ENCODE measurements around the gene ZCCHC9.

Gene ZCCHC9

DNA sequence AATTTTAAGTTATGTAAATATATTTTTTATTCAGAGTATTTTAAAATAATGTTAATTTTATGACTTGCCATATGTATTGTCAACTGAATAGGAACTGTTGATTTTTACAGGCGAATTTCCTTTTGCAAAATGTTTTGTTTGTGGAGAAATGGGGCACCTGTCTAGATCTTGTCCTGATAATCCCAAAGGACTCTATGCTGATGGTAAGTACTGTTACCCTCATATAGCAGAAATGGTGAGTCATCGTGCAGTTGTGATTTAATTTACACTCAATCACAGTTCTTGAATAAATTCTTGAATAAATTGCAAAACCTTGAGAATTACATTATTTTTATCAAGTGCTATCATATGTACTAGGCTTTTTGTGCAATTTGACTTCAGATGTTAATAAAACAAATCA is 7.4 kb downstream of the ZCCHC9 start:
- H3K27me3 ChIP-seq (ENCODE audit: control insufficient read depth, insufficient read depth, low read length) = no peaks in the 10 kb centered on the region
- H3K4me2 ChIP-seq (ENCODE audit: low read length) = no peak overlapping the region
- H3K36me3 ChIP-seq (ENCODE audit: insufficient read depth, low read length) = peaks cover 43% of the 10 kb centered on the region
- no peak overlapping the region for H3K9ac ChIP-seq (ENCODE audit: low read depth, low read length)
- H3K9me3 ChIP-seq (replicated peaks; ENCODE audit: low read length) = no peaks in the 10 kb centered on the region
- H3K4me3 ChIP-seq (ENCODE audit: low read length) = no peak overlapping the region
- H3K4me1 ChIP-seq (ENCODE audit: control insufficient read depth, insufficient read depth, low read length) = peaks cover 5% of the 10 kb centered on the region

DNA sequence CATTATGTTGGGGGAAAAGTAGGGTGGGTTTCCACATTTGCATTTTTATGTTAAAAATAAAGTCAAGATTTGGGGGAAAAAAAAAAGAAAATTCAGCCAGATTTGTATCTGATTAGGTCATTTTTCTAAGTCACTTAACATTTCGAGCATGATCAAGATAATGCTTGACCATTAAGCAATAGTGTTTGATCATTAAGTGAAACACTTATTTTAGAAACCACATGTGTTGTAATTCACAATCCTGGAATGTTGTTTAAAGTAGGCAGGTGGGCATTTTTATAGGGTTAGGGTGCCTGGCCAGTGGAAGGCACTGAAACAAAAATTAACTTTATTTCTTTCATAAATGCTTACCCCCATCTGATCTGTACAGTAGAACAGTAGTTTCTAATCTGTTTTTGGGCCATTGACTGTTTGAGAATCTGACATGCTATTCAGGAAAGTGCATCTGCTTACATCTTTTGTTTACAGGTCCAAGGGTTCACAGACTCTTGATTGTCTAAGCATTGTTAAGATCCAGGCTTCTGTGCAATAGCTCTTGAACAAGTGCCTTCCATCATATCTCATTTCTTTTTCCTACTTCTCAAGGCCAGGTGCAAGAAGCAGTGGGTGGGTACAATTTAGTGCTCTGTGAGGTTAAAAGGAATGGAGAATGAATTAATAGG is 9.1 kb downstream of the ZCCHC9 start:
- H3K9me3 ChIP-seq (replicated peaks; ENCODE audit: low read length) = no peaks in the 10 kb centered on the region
- H3K4me2 ChIP-seq (ENCODE audit: low read length) = no peak overlapping the region
- no peak overlapping the region for H3K4me3 ChIP-seq (ENCODE audit: low read length)
- H3K9ac ChIP-seq (ENCODE audit: low read depth, low read length) = no peak overlapping the region
- no peaks in the 10 kb centered on the region for H3K27me3 ChIP-seq (ENCODE audit: control insufficient read depth, insufficient read depth, low read length)
- H3K36me3 ChIP-seq (ENCODE audit: insufficient read depth, low read length) = peaks cover 40% of the 10 kb centered on the region
- H3K4me1 ChIP-seq (ENCODE audit: control insufficient read depth, insufficient read depth, low read length) = peaks cover 8% of the 10 kb centered on the region

DNA sequence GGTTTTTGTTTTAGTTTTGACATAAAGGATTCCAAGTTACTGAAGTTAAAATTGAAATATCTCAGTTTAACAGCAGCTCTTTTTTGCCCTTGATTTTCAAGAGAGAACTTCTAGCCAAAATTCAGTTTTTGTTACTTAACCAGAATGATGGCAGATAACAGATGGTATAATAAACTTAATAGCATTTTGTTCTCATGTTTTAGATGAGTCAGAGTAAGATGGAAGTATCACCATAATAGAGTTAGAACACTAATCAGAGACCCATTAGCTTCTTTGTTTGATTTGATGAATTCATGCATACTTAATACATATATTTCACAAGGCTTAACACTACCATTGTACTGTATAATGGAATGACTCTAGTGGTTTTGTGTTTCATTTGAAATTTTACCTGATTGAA is 11.9 kb downstream of the ZCCHC9 start:
- no peaks in the 10 kb centered on the region for H3K27me3 ChIP-seq (ENCODE audit: control insufficient read depth, insufficient read depth, low read length)
- no peak overlapping the region for H3K9ac ChIP-seq (ENCODE audit: low read depth, low read length)
- H3K4me3 ChIP-seq (ENCODE audit: low read length) = no peak overlapping the region
- H3K4me2 ChIP-seq (ENCODE audit: low read length) = no peak overlapping the region
- H3K9me3 ChIP-seq (replicated peaks; ENCODE audit: low read length) = no peaks in the 10 kb centered on the region
- peaks cover 35% of the 10 kb centered on the region for H3K36me3 ChIP-seq (ENCODE audit: insufficient read depth, low read length)
- peaks cover 9% of the 10 kb centered on the region for H3K4me1 ChIP-seq (ENCODE audit: control insufficient read depth, insufficient read depth, low read length)

DNA sequence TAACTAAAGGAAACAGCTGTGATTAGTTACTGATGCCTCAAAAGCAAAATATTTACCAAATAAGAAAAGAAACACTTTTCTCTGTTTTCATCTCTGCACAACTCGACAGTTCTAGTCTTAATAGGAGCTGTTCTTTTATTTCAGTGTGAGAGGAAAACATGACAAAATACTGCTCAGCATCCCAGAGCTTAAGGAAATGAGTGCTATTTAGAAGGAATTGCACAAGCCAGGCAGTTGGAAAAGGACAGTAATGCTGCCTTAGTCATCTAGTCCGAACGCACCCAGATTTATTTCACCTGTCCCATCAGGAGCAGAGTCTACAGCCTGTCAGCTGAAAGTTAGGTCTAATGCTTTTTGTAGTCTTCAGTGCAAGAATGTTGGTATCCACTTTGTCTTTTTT is 12.3 kb downstream of the ZCCHC9 start:
- H3K9me3 ChIP-seq (replicated peaks; ENCODE audit: low read length) = no peaks in the 10 kb centered on the region
- no peak overlapping the region for H3K4me3 ChIP-seq (ENCODE audit: low read length)
- peaks cover 32% of the 10 kb centered on the region for H3K36me3 ChIP-seq (ENCODE audit: insufficient read depth, low read length)
- peaks cover 9% of the 10 kb centered on the region for H3K4me1 ChIP-seq (ENCODE audit: control insufficient read depth, insufficient read depth, low read length)
- H3K9ac ChIP-seq (ENCODE audit: low read depth, low read length) = no peak overlapping the region
- no peak overlapping the region for H3K4me2 ChIP-seq (ENCODE audit: low read length)
- no peaks in the 10 kb centered on the region for H3K27me3 ChIP-seq (ENCODE audit: control insufficient read depth, insufficient read depth, low read length)

DNA sequence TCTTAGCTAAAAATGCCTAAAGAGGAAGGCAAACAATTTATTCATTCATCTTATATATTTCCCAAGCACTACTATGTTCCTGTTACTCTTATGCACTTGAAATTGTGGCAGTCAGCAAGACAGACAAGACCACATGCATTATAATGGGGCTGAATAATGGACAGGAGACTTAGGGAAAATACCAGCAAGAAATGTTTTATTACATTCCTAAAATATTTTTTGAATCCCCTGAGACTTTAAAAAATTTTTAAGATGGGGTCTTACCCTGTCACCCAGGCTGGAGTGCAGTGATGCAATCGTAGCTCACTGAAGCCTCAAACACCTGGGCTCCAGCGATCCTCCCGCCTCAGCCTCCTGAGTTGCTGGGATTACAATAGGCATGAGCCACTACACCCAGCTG is 13.2 kb downstream of the ZCCHC9 start:
- peaks cover 32% of the 10 kb centered on the region for H3K36me3 ChIP-seq (ENCODE audit: insufficient read depth, low read length)
- H3K27me3 ChIP-seq (ENCODE audit: control insufficient read depth, insufficient read depth, low read length) = no peaks in the 10 kb centered on the region
- no peaks in the 10 kb centered on the region for H3K9me3 ChIP-seq (replicated peaks; ENCODE audit: low read length)
- no peak overlapping the region for H3K4me2 ChIP-seq (ENCODE audit: low read length)
- no peak overlapping the region for H3K4me3 ChIP-seq (ENCODE audit: low read length)
- no peak overlapping the region for H3K9ac ChIP-seq (ENCODE audit: low read depth, low read length)
- peaks cover 9% of the 10 kb centered on the region for H3K4me1 ChIP-seq (ENCODE audit: control insufficient read depth, insufficient read depth, low read length)

DNA sequence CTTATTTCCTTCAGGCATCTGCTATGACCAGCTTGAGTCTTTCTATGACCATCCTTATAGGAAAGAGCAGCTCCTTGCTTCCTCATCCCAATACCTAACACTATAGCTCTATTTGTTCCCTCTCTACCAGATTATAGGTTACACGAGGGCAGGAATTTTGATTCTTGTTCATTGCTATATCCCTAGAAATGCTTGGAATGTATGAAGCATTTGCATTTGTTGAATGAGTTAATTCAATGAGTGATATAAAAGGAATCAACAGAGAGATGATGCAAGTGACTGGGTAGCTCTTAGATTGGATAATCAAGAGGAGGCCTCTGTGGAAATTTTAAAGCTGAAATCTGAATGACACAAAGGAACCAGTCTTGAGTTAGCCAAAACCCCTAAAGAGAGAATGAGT is 13.9 kb downstream of the ZCCHC9 start:
- no peaks in the 10 kb centered on the region for H3K9me3 ChIP-seq (replicated peaks; ENCODE audit: low read length)
- peaks cover 9% of the 10 kb centered on the region for H3K4me1 ChIP-seq (ENCODE audit: control insufficient read depth, insufficient read depth, low read length)
- H3K36me3 ChIP-seq (ENCODE audit: insufficient read depth, low read length) = peaks cover 32% of the 10 kb centered on the region
- H3K9ac ChIP-seq (ENCODE audit: low read depth, low read length) = no peak overlapping the region
- no peak overlapping the region for H3K4me2 ChIP-seq (ENCODE audit: low read length)
- H3K4me3 ChIP-seq (ENCODE audit: low read length) = no peak overlapping the region
- H3K27me3 ChIP-seq (ENCODE audit: control insufficient read depth, insufficient read depth, low read length) = no peaks in the 10 kb centered on the region

DNA sequence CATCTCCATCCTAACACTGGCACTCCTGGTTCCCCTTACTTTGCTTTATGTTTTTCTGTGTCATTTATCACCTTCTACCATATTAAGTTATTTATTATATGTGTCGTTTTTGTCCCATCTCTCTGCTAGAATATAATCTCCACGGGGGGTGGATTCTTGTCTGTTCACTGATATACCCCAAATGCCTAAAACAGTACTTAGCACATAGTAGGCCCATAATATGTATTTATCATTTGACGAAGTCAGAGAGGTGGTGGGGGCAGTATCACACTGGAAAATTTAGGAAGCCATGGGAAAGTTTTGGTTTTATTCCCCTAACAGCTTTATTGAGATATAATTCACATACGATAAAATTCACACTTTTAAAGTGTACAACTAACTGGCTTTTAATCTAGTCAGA is 14.4 kb downstream of the ZCCHC9 start:
- no peak overlapping the region for H3K4me2 ChIP-seq (ENCODE audit: low read length)
- H3K36me3 ChIP-seq (ENCODE audit: insufficient read depth, low read length) = peaks cover 28% of the 10 kb centered on the region
- H3K4me3 ChIP-seq (ENCODE audit: low read length) = no peak overlapping the region
- H3K9ac ChIP-seq (ENCODE audit: low read depth, low read length) = no peak overlapping the region
- no peaks in the 10 kb centered on the region for H3K9me3 ChIP-seq (replicated peaks; ENCODE audit: low read length)
- H3K27me3 ChIP-seq (ENCODE audit: control insufficient read depth, insufficient read depth, low read length) = no peaks in the 10 kb centered on the region
- peaks cover 9% of the 10 kb centered on the region for H3K4me1 ChIP-seq (ENCODE audit: control insufficient read depth, insufficient read depth, low read length)

DNA sequence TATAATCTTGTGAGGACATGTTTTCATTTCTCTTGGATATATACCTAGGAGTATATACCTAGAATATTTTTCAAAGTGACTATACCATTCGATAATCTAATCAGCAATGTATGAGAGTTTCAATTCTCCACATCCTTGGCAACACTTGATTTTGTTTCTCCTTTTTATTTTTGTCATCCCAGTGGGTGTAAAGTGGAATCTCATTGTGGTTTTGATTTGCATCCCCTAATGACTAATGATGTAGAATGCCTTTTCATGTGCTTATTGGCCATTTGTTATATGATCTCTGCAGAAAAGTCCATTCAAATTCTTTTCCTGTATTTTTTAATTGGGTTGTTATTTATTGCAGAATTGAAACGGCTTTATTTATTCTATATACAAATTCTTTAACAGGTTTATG is 15.2 kb downstream of the ZCCHC9 start:
- Histone ChIP-seq H3K27me3 (ENCODE audit: control insufficient read depth, insufficient read depth, low read length) (no peaks in the 10 kb centered on the region), H3K4me3 (ENCODE audit: low read length) (no peak overlapping the region), H3K36me3 (ENCODE audit: insufficient read depth, low read length) (peaks cover 24% of the 10 kb centered on the region), H3K9ac (ENCODE audit: low read depth, low read length) (no peak overlapping the region), H3K4me1 (ENCODE audit: control insufficient read depth, insufficient read depth, low read length) (peaks cover 9% of the 10 kb centered on the region), H3K4me2 (ENCODE audit: low read length) (no peak overlapping the region), H3K9me3 (replicated peaks; ENCODE audit: low read length) (no peaks in the 10 kb centered on the region)

DNA sequence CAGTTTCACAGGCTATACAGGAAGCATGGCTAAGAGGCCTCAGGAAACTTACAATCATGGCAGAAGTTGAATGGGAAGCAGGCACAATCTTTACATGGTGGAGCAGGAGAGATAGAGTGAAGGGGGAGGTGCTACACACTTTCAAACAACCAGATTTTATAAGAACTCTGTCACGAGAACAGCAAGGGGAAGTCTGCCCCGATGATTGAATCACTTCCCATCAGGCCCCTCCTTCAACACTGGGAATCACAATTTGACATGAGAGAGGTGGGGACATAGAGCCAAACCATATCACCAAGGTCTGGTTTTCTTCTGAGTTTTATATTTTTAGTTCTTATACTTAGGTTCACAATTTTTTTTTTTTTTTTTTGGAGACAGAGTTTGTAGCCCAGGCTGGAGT is 16.1 kb downstream of the ZCCHC9 start:
- no peaks in the 10 kb centered on the region for H3K9me3 ChIP-seq (replicated peaks; ENCODE audit: low read length)
- peaks cover 9% of the 10 kb centered on the region for H3K4me1 ChIP-seq (ENCODE audit: control insufficient read depth, insufficient read depth, low read length)
- no peak overlapping the region for H3K9ac ChIP-seq (ENCODE audit: low read depth, low read length)
- H3K4me2 ChIP-seq (ENCODE audit: low read length) = no peak overlapping the region
- no peak overlapping the region for H3K4me3 ChIP-seq (ENCODE audit: low read length)
- no peaks in the 10 kb centered on the region for H3K27me3 ChIP-seq (ENCODE audit: control insufficient read depth, insufficient read depth, low read length)
- peaks cover 17% of the 10 kb centered on the region for H3K36me3 ChIP-seq (ENCODE audit: insufficient read depth, low read length)

DNA sequence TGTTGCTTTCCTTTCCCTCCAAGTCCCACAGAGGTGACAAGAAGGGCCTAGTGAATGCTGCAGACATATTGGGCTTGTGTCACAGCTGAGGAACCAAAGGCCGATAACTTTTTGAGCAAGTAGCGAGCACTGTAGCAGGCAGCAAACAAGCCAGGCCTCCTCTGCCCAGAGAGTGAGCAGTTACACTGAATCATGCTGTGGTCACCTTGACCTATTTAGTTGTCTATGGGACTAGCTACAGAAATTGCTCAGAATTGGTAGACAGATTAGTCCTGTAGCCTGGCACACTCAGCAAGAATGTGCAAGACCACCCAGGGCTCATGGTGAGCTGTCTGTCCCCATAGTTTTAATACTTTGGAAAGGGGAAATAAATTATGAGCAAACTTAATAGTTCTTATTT is 25.2 kb downstream of the ZCCHC9 start:
- Histone ChIP-seq H3K27me3 (ENCODE audit: control insufficient read depth, insufficient read depth, low read length) (peaks cover 8% of the 10 kb centered on the region), H3K4me2 (ENCODE audit: low read length) (no peak overlapping the region), H3K4me3 (ENCODE audit: low read length) (no peak overlapping the region), H3K36me3 (ENCODE audit: insufficient read depth, low read length) (no peaks in the 10 kb centered on the region), H3K9ac (ENCODE audit: low read depth, low read length) (no peak overlapping the region), H3K9me3 (replicated peaks; ENCODE audit: low read length) (no peaks in the 10 kb centered on the region), H3K4me1 (ENCODE audit: control insufficient read depth, insufficient read depth, low read length) (no peaks in the 10 kb centered on the region)

DNA sequence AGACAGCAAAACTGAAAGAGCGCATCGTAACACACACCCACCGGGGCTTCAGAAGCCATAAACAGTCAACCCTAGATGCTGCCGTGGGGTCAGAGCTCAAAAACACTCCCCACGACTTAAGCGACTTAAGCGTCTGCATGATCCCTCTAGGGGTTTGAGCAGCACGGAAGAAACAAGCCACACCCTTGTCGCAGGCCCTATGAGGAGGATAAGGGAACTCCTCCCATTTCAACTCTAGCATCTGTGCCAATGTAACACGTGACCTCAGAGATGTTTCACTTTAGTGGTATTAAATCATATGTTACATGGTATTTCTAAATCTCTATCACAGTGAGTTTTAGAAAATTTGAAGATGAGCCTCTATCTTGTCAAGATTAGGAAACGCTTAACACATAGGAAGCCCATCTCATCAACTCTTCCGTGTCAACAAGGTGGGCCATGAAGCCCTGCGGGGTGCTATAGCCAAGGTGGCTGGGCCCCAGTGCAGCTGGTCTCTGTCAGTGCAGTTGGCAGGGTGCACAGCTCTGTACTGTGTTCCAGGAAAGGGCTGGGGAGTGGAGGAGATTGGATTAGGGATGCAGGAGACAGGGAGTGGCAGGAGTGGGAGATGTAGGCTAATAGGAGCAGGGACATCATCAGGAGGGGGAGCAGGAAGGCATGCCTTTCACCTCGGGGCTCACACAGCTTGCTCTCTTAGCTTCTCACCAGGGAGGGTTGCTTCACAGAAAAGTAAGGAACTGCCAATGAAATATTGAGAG is 33.1 kb downstream of the ZCCHC9 start:
- Histone ChIP-seq H3K4me2 (ENCODE audit: low read length) (peak overlapping the region; percentile 44), H3K36me3 (ENCODE audit: insufficient read depth, low read length) (no peaks in the 10 kb centered on the region), H3K9me3 (replicated peaks; ENCODE audit: low read length) (no peaks in the 10 kb centered on the region), H3K27me3 (ENCODE audit: control insufficient read depth, insufficient read depth, low read length) (no peaks in the 10 kb centered on the region), H3K9ac (ENCODE audit: low read depth, low read length) (no peak overlapping the region), H3K4me3 (ENCODE audit: low read length) (no peak overlapping the region), H3K4me1 (ENCODE audit: control insufficient read depth, insufficient read depth, low read length) (no peaks in the 10 kb centered on the region)

DNA sequence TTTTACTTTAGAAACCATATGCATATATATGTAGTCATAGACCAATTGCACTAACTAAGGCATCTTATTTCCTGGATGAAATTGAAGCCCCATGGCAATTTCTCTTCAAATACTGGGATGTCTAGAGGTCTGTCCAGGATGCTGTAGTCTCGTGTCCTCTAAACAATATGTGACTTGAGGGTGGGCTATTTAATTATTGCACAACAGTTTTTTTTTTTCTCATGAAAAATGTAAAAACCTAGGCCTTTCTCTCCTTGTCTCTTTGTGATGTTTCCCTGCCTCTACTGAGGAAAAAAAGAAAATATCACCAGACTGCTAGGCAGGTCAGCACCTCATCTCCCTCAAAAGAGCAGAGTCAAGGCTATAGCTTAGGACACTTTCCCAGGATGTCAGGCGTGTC is 34.6 kb downstream of the ZCCHC9 start:
- Histone ChIP-seq H3K4me3 (ENCODE audit: low read length) (no peak overlapping the region), H3K4me1 (ENCODE audit: control insufficient read depth, insufficient read depth, low read length) (no peaks in the 10 kb centered on the region), H3K36me3 (ENCODE audit: insufficient read depth, low read length) (no peaks in the 10 kb centered on the region), H3K9me3 (replicated peaks; ENCODE audit: low read length) (no peaks in the 10 kb centered on the region), H3K9ac (ENCODE audit: low read depth, low read length) (no peak overlapping the region), H3K4me2 (ENCODE audit: low read length) (no peak overlapping the region), H3K27me3 (ENCODE audit: control insufficient read depth, insufficient read depth, low read length) (no peaks in the 10 kb centered on the region)
